Activated T-cell treated with anti-CD3 and anti-CD28 coated beads, Interleukin-2, amount 50 U/mL, for 24 hours (primary cell): Measurements from ENCODE around the gene RAD51AP1.

Experiments used
- DNase-seq: peaks from one replicate; pipeline ENCODE4 v3.0.0-alpha.2; 2020
- H3K27ac Mint-ChIP-seq: 2 replicates; pipeline ENCODE4 v1.8.0; 2020; ENCODE audit warnings: mild to moderate bottlenecking, mixed read lengths
- H3K27me3 Mint-ChIP-seq: 2 replicates; pipeline ENCODE4 v1.8.0; 2020; ENCODE audit warnings: mixed read lengths
- H3K36me3 Mint-ChIP-seq: 2 replicates; pipeline ENCODE4 v1.8.0; 2020; ENCODE audit warnings: low read depth, mixed read lengths
- H3K4me1 Mint-ChIP-seq: 2 replicates; pipeline ENCODE4 v1.8.0; 2020; ENCODE audit warnings: low read depth, mixed read lengths
- H3K4me3 Mint-ChIP-seq: 2 replicates; pipeline ENCODE4 v1.8.0; 2020; ENCODE audit warnings: mild to moderate bottlenecking, moderate library complexity, mixed read lengths
- H3K9me3 Mint-ChIP-seq: 2 replicates; pipeline ENCODE4 v1.8.0; 2020; ENCODE audit warnings: mixed read lengths

Gene RAD51AP1

DNA sequence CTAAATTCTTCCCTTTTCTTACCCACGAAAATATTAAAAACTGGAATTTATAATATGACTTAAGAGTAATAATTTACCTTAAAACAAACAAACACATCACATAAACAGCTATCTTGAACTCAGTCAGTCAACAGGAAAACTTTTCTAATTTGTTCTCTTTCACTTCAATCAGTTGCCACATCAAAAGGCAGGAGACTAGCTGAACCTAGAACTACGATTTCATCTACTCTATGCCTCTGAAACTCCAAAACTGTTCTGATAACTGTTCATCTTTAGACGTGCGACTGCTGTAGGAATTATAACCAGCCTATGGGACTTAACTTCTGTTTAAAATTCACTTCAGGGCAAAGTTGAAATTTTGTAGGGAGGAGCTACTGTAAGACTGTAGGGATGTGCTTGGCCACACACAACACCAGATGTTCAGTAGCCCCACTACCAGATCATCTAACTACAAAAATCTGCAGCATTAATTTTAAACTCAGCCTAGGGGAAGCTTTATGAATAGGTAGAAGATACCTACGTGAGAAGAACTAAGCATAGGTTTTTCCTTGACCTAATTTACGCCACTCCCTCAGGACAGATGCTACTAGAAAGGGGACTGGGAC, 7.6 kb upstream of the RAD51AP1 start:
- Mint-ChIP-seq H3K4me3 (no peak overlapping the region), H3K36me3 (peaks cover 47% of the 10 kb centered on the region), H3K9me3 (no peaks in the 10 kb centered on the region), H3K27me3 (no peaks in the 10 kb centered on the region), H3K4me1 (peaks cover 8% of the 10 kb centered on the region), H3K27ac (no peak overlapping the region)
- no peak for DNase-seq

GRCh38 chr12:4535092-4535491, 3.6 kb upstream of the RAD51AP1 start:
- Mint-ChIP-seq H3K4me3 (no peak overlapping the region), H3K36me3 (peaks cover 43% of the 10 kb centered on the region), H3K27ac (no peak overlapping the region), H3K9me3 (no peaks in the 10 kb centered on the region), H3K4me1 (peaks cover 29% of the 10 kb centered on the region), H3K27me3 (no peaks in the 10 kb centered on the region)
- no peak for DNase-seq

GRCh38 chr12:4535871-4536270, 2.8 kb upstream of the RAD51AP1 start:
- no peak overlapping the region for H3K4me3 Mint-ChIP-seq
- H3K4me1 Mint-ChIP-seq, result peaks cover 26% of the 10 kb centered on the region
- DNase-seq, result no peak
- H3K36me3 Mint-ChIP-seq, result peaks cover 39% of the 10 kb centered on the region
- H3K9me3 Mint-ChIP-seq, result no peaks in the 10 kb centered on the region
- H3K27me3 Mint-ChIP-seq, result no peaks in the 10 kb centered on the region
- no peak overlapping the region for H3K27ac Mint-ChIP-seq

GRCh38 chr12:4539167-4539870, 629 bp downstream of the RAD51AP1 start:
- H3K27ac Mint-ChIP-seq, result peak overlapping the region; percentile 100
- peaks cover 61% of the 10 kb centered on the region for H3K36me3 Mint-ChIP-seq
- H3K4me3 Mint-ChIP-seq, result peak overlapping the region; percentile 98
- peaks cover 26% of the 10 kb centered on the region for H3K4me1 Mint-ChIP-seq
- H3K27me3 Mint-ChIP-seq, result no peaks in the 10 kb centered on the region
- no peaks in the 10 kb centered on the region for H3K9me3 Mint-ChIP-seq
- no peak for DNase-seq

- Mint-ChIP-seq H3K4me1 (peaks cover 24% of the 10 kb centered on the region), H3K27me3 (no peaks in the 10 kb centered on the region), H3K9me3 (no peaks in the 10 kb centered on the region), H3K36me3 (peaks cover 62% of the 10 kb centered on the region), H3K4me3 (peak overlapping the region; percentile 98), H3K27ac (peak overlapping the region; percentile 100)
- no peak for DNase-seq
Measured at GRCh38 chr12:4540170-4540569, 1.5 kb downstream of the RAD51AP1 start.

DNA sequence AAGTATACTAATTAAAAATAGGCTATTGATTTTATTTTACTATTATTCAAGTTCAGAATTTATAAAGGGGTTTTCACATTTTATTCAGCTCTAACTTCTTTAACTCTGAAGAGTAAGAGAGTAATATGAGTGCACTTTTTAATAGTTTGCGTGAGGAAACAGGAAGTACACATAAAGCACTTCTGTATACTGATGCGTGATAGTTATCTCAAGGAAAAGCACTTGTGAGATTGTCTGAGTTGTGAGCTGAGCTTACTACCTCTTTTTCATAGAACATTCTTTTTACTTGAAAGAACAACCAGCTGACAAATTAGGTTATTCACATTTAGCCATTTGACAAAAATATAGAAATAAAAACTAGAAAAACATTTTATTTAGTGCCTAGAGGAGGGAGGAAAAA, 1.9 kb downstream of the RAD51AP1 start:
- DNase-seq, result no peak
- H3K4me1 Mint-ChIP-seq, result peaks cover 24% of the 10 kb centered on the region
- H3K36me3 Mint-ChIP-seq, result peaks cover 63% of the 10 kb centered on the region
- no peak overlapping the region for H3K4me3 Mint-ChIP-seq
- no peak overlapping the region for H3K27ac Mint-ChIP-seq
- H3K9me3 Mint-ChIP-seq, result no peaks in the 10 kb centered on the region
- H3K27me3 Mint-ChIP-seq, result no peaks in the 10 kb centered on the region

DNA sequence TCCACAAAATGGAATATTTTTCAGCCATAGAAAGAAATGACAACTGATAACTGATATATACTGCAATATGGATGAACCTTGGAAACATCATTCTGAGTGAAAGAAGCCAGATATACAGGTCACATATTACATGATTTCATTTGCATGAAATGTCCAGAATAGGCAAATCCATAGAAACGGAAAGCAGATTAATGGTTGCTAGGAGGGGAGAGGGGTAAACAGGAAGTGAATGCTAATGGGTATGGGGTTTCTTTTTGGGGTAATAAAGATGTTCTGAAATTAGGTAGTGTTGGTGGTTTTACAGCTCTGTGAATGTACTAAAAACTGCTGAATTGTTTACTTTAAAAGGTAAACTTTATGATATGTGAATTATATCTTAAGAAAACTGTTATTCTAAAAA, 6.5 kb downstream of the RAD51AP1 start:
- H3K36me3 Mint-ChIP-seq, result peaks cover 82% of the 10 kb centered on the region
- DNase-seq, result no peak
- H3K9me3 Mint-ChIP-seq, result no peaks in the 10 kb centered on the region
- H3K4me1 Mint-ChIP-seq, result no peaks in the 10 kb centered on the region
- no peak overlapping the region for H3K4me3 Mint-ChIP-seq
- no peak overlapping the region for H3K27ac Mint-ChIP-seq
- H3K27me3 Mint-ChIP-seq, result no peaks in the 10 kb centered on the region

DNA sequence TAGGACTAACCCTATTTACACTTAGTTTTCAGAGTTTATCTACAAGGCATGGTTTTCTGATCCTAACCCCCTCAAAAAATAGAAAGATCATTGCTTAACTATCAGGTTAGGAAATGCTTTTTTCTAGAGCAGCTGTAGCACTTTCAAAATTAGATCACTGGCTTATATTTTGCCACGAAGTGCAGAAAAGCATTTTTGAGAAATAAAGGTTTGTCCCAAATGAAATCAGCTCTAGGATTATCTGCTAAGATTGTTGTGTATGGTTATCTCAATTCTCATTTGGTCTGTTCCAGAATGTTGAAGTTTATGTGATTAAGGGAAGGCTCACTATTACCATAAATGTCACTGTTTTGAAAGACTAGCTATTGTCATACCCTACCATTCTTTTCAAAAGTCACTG, 13.5 kb downstream of the RAD51AP1 start:
- peaks cover 70% of the 10 kb centered on the region for H3K36me3 Mint-ChIP-seq
- no peaks in the 10 kb centered on the region for H3K4me1 Mint-ChIP-seq
- no peaks in the 10 kb centered on the region for H3K27me3 Mint-ChIP-seq
- H3K27ac Mint-ChIP-seq, result no peak overlapping the region
- no peak overlapping the region for H3K4me3 Mint-ChIP-seq
- no peak for DNase-seq
- H3K9me3 Mint-ChIP-seq, result no peaks in the 10 kb centered on the region

GRCh38 chr12:4553943-4554342, 15.3 kb downstream of the RAD51AP1 start:
- no peaks in the 10 kb centered on the region for H3K4me1 Mint-ChIP-seq
- no peaks in the 10 kb centered on the region for H3K27me3 Mint-ChIP-seq
- DNase-seq, result no peak
- no peak overlapping the region for H3K4me3 Mint-ChIP-seq
- peaks cover 60% of the 10 kb centered on the region for H3K36me3 Mint-ChIP-seq
- H3K27ac Mint-ChIP-seq, result no peak overlapping the region
- no peaks in the 10 kb centered on the region for H3K9me3 Mint-ChIP-seq

- H3K36me3 Mint-ChIP-seq, result peaks cover 50% of the 10 kb centered on the region
- no peak overlapping the region for H3K27ac Mint-ChIP-seq
- no peak for DNase-seq
- no peaks in the 10 kb centered on the region for H3K27me3 Mint-ChIP-seq
- H3K4me3 Mint-ChIP-seq, result no peak overlapping the region
- H3K4me1 Mint-ChIP-seq, result no peaks in the 10 kb centered on the region
- H3K9me3 Mint-ChIP-seq, result no peaks in the 10 kb centered on the region
Measured at GRCh38 chr12:4555804-4556203, 17.1 kb downstream of the RAD51AP1 start.

DNA sequence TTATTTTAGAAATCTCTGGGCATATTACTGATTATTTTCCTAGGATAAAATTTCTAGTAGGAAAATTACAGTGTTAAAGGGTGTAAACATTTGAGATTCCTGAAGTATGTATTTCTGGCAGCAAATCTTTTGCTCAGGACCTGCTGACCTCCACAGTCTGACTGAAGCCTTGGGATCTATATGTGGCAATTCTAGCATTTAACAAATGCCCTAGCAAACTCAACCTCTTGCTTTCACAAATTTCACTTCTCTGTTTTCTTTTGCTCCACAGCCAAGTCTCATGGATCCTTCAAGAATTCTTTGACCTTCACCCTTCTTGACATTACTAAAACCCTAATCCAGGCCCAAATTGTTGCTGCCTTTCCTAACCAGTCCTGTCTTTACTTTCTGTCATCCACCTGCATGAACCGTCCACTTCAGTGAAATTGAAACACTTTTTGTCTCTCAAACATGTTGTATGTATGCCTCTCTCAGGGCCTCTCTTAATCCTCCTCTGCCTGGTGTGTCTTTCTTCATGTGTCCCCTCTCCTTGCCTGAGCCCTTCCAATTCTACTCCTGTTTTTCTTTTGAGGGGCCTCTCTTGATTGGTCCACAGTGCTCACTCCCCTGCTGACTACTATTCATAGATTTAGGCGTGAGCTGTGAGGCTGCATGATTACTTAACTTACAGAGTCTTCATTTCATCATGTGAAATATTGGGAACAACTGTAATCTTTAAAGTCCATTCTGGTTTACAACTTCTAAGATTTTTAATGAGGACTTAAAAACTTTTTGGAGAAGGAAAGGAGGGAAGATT, 18.2 kb downstream of the RAD51AP1 start:
- Mint-ChIP-seq H3K4me1 (peaks cover 3% of the 10 kb centered on the region), H3K27me3 (peaks cover 3% of the 10 kb centered on the region), H3K27ac (no peak overlapping the region), H3K36me3 (peaks cover 47% of the 10 kb centered on the region), H3K4me3 (no peak overlapping the region), H3K9me3 (no peaks in the 10 kb centered on the region)
- no peak for DNase-seq

GRCh38 chr12:4557586-4557985, 18.9 kb downstream of the RAD51AP1 start:
- H3K4me3 Mint-ChIP-seq, result no peak overlapping the region
- no peak for DNase-seq
- H3K27ac Mint-ChIP-seq, result no peak overlapping the region
- peaks cover 43% of the 10 kb centered on the region for H3K36me3 Mint-ChIP-seq
- H3K4me1 Mint-ChIP-seq, result peaks cover 9% of the 10 kb centered on the region
- H3K9me3 Mint-ChIP-seq, result no peaks in the 10 kb centered on the region
- H3K27me3 Mint-ChIP-seq, result peaks cover 9% of the 10 kb centered on the region

- H3K27ac Mint-ChIP-seq, result no peak overlapping the region
- H3K4me1 Mint-ChIP-seq, result peaks cover 9% of the 10 kb centered on the region
- peaks cover 40% of the 10 kb centered on the region for H3K36me3 Mint-ChIP-seq
- H3K4me3 Mint-ChIP-seq, result no peak overlapping the region
- H3K27me3 Mint-ChIP-seq, result peaks cover 15% of the 10 kb centered on the region
- DNase-seq, result no peak
- no peaks in the 10 kb centered on the region for H3K9me3 Mint-ChIP-seq
Measured at GRCh38 chr12:4558171-4558570, 19.5 kb downstream of the RAD51AP1 start.

DNA sequence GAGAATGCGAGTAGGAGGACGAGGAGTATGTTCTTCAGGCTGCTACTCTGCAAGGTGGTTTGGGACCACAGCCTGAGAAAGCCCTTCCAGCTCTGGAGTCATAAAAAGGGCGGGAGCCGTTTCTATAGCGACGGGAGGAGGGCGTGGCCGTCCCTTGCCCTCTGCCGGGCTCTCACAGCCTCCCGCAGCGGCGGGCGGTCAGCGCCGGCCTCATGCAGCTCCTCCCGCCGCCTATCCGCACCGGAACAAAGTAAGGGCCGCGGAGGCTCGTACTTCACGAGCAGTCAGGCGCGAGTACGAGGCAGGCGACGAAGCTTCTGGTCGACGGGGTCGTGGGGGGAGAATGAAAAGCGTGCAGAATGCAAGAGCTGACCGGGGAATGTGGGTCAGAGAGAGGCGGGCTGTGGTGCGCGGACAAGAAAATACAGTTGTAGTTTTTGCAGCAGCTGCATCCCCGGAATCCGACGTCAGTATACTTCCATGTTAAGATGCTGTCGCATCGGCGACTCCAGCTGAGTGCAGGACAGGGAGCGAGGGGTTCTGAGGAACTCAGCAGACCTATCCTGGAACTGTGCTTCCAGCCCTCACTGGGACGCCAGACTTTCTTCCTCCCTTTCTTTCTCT, 23.5 kb downstream of the RAD51AP1 start, which contains the start of gene DYRK4:
TSS of gene DYRK4 (plus strand) at position 175 of the 624 bp plus-strand sequence. CDS start at position 213, 38 bp downstream.
- peak within 1 kb of the TSS; percentile 21 for H3K4me3 Mint-ChIP-seq
- H3K27ac Mint-ChIP-seq, result no peak within 1 kb of the TSS
- H3K27me3 Mint-ChIP-seq, result peaks cover 38% of the 10 kb centered on the region
- peak; percentile 33 for DNase-seq
- peaks cover 14% of the 10 kb centered on the region for H3K36me3 Mint-ChIP-seq
- peaks cover 9% of the 10 kb centered on the region for H3K4me1 Mint-ChIP-seq
- H3K9me3 Mint-ChIP-seq, result no peaks in the 10 kb centered on the region
